NCI-H1694 (cell line): ENCODE data around the gene HBZ.
A peak's percentile ranks its signal among the peaks of the same experiment; 100 is the strongest.
"Not testable (repeated sequence)": the region's sequence is repeated elsewhere in the genome, so short reads cannot be mapped to it uniquely, and the experiment has no call there.

ENCODE experiments used
- DNase-seq: peaks from one replicate; lab custom pipeline; 2025; lab: John Stamatoyannopoulos, UW

The HBZ gene

DNA sequence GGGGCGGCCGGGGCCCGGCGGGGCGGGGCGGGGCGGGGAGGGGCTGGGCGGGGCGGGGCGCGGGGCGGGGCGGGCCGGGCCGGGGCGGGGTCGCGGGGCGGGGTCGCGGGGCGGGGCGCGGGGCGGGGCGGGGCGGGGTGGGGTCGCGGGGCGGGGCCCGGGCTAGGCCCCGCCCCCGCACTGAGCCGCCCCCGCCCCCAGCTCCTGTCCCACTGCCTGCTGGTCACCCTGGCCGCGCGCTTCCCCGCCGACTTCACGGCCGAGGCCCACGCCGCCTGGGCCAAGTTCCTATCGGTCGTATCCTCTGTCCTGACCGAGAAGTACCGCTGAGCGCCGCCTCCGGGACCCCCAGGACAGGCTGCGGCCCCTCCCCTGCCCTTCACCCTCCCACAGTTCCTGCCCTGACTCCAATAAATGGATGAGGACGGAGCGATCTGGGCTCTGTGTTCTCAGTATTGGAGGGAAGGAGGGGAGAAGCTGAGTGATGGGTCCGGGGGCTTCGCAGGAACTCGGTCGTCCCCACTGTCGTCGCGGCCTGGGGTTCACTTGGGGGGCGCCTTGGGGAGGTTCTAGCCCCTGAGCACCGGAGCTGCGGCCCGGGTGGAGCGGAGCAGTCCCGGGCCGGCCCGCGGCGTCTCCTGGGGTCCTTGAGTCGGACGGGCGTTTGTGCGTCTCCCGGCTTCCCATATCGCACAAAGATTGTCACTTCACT is 12.5 kb downstream of the HBZ start:
- peak; percentile 18 for DNase-seq

DNA sequence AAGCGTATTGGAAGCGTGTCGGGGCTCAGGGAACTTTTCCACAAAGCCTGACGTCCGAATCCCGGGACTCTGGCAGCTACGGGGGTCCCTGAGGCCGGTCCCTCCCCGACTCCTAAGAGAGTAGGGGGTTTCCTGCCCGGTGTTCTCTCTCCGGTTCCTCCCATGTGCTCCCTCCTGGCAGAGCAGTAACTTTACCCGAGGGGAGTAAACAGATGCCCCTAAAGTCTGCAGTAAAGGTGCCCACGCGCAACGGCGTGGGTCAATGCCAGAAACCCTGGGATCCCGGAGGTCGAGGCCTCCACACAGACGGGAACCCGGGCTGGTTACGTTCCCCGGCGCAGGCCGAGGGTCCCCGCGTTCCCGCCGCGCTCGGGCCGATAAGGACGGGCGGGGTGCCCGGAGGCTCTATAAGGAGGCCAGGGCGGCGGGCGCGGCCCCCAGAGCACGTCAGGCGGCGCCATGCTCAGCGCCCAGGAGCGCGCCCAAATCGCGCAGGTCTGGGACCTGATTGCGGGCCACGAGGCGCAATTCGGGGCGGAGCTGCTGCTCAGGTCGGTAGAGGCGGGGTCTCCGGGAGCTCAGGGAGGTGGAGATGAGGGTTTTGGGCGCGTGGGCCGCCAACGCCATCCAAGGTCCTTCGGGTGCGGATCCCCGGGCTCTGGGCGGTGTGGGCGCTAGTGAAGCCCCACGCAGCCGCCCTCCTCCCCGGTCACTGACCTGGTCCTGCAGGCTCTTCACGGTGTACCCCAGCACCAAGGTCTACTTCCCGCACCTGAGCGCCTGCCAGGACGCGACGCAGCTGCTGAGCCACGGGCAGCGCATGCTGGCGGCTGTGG is 13.3 kb downstream of the HBZ start, which contains the start of gene HBM:
Gene HBM, plus strand, starts transcription at position 440 of the 836 bp plus-strand sequence. Its CDS starts 20 bp downstream, at position 460.
- no peak for DNase-seq

DNA sequence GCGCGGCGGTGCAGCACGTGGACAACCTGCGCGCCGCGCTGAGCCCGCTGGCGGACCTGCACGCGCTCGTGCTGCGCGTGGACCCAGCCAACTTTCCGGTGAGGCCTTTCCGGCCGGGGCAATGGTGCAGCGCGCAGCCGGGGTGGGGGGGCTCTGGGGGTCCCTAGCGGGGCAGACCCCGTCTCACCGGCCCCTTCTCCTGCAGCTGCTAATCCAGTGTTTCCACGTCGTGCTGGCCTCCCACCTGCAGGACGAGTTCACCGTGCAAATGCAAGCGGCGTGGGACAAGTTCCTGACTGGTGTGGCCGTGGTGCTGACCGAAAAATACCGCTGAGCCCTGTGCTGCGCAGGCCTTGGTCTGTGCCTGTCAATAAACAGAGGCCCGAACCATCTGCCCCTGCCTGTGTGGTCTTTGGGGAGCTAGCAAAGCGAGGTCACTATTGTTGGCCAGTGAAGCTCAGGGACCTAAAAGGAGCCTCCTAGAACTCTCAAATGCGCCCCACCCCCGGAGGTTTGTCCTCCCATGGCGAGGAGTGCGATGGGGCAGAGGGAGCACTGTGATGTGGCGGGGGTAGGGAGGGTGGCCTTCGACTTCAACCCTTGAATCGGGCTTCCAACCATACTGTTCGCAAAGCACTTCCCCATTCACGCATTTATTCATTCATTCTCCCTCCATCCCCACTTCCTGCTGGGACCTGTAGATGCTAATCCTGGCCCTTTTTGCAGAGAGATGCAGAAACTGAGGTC is 14.1 kb downstream of the HBZ start:
- no peak for DNase-seq

DNA sequence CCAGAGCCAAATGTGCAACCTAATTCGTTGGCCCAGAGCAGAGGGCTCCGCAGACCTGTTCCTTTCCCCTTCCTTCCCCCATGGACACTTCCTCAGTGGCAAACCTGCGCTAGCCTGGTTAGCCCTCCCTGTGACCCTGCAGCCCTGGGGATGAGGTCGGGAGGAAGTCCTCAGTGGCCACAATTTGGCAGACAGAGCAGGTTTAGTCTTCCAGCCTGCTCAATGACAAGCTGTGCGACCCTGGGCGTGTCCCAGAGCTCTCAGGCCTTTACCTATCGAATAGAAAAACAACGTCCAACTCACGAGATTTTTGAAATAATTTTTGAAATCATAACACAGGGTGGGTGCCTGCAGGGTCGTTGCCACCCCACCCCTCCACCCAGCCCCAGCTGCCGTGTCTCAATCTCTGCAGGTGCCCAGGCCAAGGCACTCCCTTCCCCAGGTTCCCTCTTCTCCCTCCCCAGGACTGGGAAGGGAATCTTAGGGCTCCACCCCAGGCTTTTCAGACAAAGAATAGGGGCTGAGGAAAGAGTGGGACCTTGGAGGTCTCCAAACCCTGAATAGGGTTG is 14.8 kb downstream of the HBZ start:
- DNase-seq: no peak

DNA sequence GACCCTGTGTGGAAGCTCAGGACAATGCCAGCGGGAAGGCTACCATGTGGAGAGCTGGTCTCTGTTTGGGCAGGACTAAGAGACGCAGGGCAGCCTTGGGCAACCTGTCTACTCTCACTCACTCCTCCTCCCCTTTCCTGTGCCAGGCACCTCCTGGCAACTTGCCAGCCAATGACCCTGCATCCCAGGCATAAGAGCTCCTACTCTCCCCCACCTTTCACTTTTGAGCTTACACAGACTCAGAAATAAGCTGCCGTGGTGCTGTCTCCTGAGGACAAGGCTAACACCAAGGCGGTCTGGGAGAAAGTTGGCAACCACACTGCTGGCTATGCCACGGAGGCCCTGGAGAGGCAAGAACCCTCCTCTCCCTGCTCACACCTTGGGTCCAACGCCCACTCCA is 16.0 kb downstream of the HBZ start:
- no peak for DNase-seq

DNA sequence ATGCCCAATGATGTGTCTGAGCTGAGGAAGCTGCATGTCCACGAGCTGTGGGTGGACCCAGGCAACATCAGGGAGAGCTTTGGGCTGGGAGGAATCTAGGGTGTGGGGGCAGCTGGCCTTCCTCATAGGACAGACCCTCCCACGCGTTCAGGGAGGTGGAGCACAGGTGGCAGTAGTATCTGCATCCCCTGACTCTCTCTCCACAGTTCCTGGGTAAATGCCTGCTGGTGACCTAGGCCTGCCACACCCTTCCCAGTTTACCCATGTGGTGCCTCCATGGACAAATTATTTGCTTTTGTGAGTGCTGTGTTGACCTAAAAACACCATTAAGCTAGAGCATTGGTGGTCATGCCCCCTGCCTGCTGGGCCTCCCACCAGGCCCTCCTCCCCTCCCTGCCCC is 16.6 kb downstream of the HBZ start:
- no peak for DNase-seq

DNA sequence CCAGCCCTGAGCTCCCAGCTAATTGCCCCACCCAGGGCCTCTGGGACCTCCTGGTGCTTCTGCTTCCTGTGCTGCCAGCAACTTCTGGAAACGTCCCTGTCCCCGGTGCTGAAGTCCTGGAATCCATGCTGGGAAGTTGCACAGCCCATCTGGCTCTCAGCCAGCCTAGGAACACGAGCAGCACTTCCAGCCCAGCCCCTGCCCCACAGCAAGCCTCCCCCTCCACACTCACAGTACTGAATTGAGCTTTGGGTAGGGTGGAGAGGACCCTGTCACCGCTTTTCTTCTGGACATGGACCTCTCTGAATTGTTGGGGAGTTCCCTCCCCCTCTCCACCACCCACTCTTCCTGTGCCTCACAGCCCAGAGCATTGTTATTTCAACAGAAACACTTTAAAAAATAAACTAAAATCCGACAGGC is 17.7 kb downstream of the HBZ start:
- not testable (repeated sequence) for DNase-seq

DNA sequence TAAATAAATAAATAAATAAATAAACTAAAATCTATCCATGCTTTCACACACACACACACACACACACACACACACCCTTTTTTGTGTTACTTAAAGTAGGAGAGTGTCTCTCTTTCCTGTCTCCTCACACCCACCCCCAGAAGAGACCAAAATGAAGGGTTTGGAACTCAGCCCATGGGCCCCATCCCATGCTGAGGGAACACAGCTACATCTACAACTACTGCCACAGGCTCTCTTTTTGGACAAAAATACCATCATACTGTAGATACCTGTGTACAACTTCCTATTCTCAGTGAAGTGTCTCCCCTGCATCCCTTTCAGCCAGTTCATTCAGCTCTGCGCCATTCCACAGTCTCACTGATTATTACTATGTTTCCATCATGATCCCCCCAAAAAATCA is 18.3 kb downstream of the HBZ start:
- no peak for DNase-seq

DNA sequence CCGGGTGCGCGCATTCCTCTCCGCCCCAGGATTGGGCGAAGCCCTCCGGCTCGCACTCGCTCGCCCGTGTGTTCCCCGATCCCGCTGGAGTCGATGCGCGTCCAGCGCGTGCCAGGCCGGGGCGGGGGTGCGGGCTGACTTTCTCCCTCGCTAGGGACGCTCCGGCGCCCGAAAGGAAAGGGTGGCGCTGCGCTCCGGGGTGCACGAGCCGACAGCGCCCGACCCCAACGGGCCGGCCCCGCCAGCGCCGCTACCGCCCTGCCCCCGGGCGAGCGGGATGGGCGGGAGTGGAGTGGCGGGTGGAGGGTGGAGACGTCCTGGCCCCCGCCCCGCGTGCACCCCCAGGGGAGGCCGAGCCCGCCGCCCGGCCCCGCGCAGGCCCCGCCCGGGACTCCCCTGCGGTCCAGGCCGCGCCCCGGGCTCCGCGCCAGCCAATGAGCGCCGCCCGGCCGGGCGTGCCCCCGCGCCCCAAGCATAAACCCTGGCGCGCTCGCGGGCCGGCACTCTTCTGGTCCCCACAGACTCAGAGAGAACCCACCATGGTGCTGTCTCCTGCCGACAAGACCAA is 20.0 kb downstream of the HBZ start, which contains the start of gene HBA2:
Gene HBA2, plus strand, starts transcription at position 503 of the 568 bp plus-strand sequence. Its CDS starts 37 bp downstream, at position 540.
- not testable (repeated sequence) for DNase-seq

DNA sequence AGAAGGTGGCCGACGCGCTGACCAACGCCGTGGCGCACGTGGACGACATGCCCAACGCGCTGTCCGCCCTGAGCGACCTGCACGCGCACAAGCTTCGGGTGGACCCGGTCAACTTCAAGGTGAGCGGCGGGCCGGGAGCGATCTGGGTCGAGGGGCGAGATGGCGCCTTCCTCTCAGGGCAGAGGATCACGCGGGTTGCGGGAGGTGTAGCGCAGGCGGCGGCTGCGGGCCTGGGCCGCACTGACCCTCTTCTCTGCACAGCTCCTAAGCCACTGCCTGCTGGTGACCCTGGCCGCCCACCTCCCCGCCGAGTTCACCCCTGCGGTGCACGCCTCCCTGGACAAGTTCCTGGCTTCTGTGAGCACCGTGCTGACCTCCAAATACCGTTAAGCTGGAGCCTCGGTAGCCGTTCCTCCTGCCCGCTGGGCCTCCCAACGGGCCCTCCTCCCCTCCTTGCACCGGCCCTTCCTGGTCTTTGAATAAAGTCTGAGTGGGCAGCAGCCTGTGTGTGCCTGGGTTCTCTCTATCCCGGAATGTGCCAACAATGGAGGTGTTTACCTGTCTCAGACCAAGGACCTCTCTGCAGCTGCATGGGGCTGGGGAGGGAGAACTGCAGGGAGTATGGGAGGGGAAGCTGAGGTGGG is 20.9 kb downstream of the HBZ start:
- DNase-seq: not testable (repeated sequence)

DNA sequence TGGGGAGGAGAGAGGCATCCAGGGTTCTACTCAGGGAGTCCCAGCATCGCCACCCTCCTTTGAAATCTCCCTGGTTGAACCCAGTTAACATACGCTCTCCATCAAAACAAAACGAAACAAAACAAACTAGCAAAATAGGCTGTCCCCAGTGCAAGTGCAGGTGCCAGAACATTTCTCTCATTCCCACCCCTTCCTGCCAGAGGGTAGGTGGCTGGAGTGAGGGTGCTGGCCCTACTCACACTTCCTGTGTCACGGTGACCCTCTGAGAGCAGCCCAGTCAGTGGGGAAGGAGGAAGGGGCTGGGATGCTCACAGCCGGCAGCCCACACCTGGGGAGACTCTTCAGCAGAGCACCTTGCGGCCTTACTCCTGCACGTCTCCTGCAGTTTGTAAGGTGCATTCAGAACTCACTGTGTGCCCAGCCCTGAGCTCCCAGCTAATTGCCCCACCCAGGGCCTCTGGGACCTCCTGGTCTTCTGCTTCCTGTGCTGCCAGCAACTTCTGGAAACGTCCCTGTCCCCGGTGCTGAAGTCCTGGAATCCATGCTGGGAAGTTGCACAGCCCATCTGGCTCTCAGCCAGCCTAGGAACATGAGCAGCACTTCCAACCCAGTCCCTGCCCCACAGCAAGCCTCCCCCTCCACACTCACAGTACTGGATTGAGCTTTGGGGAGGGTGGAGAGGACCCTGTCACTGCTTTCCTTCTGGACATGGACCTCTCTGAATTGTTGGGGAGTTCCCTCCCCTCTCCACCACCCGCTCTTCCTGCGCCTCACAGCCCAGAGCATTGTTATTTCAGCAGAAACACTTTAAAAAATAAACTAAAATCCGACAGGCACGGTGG is 21.7 kb downstream of the HBZ start:
- not testable (repeated sequence) for DNase-seq

DNA sequence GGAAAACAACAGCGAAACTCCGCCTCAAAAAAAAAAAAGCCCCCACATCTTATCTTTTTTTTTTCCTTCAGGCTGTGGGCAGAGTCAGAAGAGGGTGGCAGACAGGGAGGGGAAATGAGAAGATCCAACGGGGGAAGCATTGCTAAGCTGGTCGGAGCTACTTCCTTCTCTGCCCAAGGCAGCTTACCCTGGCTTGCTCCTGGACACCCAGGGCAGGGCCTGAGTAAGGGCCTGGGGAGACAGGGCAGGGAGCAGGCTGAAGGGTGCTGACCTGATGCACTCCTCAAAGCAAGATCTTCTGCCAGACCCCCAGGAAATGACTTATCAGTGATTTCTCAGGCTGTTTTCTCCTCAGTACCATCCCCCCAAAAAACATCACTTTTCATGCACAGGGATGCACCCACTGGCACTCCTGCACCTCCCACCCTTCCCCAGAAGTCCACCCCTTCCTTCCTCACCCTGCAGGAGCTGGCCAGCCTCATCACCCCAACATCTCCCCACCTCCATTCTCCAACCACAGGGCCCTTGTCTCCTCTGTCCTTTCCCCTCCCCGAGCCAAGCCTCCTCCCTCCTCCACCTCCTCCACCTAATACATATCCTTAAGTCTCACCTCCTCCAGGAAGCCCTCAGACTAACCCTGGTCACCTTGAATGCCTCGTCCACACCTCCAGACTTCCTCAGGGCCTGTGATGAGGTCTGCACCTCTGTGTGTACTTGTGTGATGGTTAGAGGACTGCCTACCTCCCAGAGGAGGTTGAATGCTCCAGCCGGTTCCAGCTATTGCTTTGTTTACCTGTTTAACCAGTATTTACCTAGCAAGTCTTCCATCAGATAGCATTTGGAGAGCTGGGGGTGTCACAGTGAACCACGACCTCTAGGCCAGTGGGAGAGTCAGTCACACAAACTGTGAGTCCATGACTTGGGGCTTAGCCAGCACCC is 22.8 kb downstream of the HBZ start:
- DNase-seq: no peak

DNA sequence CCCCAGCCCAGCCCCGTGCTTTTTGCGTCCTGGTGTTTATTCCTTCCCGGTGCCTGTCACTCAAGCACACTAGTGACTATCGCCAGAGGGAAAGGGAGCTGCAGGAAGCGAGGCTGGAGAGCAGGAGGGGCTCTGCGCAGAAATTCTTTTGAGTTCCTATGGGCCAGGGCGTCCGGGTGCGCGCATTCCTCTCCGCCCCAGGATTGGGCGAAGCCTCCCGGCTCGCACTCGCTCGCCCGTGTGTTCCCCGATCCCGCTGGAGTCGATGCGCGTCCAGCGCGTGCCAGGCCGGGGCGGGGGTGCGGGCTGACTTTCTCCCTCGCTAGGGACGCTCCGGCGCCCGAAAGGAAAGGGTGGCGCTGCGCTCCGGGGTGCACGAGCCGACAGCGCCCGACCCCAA is 23.6 kb downstream of the HBZ start:
- not testable (repeated sequence) for DNase-seq

DNA sequence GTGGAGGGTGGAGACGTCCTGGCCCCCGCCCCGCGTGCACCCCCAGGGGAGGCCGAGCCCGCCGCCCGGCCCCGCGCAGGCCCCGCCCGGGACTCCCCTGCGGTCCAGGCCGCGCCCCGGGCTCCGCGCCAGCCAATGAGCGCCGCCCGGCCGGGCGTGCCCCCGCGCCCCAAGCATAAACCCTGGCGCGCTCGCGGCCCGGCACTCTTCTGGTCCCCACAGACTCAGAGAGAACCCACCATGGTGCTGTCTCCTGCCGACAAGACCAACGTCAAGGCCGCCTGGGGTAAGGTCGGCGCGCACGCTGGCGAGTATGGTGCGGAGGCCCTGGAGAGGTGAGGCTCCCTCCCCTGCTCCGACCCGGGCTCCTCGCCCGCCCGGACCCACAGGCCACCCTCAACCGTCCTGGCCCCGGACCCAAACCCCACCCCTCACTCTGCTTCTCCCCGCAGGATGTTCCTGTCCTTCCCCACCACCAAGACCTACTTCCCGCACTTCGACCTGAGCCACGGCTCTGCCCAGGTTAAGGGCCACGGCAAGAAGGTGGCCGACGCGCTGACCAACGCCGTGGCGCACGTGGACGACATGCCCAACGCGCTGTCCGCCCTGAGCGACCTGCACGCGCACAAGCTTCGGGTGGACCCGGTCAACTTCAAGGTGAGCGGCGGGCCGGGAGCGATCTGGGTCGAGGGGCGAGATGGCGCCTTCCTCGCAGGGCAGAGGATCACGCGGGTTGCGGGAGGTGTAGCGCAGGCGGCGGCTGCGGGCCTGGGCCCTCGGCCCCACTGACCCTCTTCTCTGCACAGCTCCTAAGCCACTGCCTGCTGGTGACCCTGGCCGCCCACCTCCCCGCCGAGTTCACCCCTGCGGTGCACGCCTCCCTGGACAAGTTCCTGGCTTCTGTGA is 24.3 kb downstream of the HBZ start, which contains the start of gene HBA1:
Gene HBA1, plus strand, starts transcription at position 204 of the 906 bp plus-strand sequence. Its CDS starts 37 bp downstream, at position 241.
- not testable (repeated sequence) for DNase-seq

DNA sequence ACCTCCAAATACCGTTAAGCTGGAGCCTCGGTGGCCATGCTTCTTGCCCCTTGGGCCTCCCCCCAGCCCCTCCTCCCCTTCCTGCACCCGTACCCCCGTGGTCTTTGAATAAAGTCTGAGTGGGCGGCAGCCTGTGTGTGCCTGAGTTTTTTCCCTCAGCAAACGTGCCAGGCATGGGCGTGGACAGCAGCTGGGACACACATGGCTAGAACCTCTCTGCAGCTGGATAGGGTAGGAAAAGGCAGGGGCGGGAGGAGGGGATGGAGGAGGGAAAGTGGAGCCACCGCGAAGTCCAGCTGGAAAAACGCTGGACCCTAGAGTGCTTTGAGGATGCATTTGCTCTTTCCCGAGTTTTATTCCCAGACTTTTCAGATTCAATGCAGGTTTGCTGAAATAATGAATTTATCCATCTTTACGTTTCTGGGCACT is 25.0 kb downstream of the HBZ start:
- no peak for DNase-seq

DNA sequence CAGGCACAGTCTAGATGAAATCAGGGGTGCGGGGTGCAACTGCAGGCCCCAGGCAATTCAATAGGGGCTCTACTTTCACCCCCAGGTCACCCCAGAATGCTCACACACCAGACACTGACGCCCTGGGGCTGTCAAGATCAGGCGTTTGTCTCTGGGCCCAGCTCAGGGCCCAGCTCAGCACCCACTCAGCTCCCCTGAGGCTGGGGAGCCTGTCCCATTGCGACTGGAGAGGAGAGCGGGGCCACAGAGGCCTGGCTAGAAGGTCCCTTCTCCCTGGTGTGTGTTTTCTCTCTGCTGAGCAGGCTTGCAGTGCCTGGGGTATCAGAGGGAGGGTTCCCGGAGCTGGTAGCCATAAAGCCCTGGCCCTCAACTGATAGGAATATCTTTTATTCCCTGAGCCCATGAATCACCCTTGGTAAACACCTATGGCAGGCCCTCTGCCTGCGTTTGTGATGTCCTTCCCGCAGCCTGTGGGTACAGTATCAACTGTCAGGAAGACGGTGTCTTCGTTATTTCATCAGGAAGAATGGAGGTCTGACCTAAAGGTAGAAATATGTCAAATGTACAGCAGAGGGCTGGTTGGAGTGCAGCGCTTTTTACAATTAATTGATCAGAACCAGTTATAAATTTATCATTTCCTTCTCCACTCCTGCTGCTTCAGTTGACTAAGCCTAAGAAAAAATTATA is 25.7 kb downstream of the HBZ start:
- DNase-seq: no peak

DNA sequence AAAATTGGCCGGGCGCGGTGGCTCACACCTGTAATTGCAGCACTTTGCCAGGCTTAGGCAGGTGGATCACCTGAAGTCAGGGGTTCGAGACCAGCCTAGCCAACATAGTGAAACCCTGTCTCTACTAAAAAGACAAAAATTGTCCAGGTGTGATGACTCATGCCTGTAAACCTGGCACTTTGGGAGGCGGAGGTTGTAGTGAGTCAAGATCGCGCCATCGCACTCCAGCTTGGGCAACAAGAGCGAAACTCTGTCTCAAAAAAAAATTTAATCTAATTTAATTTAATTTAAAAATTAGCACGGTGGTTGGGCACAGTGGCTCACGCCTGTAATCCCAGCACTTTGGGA is 26.2 kb downstream of the HBZ start:
- no peak for DNase-seq
